Stimulated activated CD8-positive, alpha-beta memory T cell treated with anti-CD3 and anti-CD28 coated beads, Interleukin-7, amount 100 ng/mL, for 24 hours (primary cell): Measurements from ENCODE around the gene TADA3.

Source experiments
- DNase-seq: peaks from one replicate; pipeline ENCODE4 v3.0.0-alpha.2; 2020; ENCODE audit warnings: low read depth

TADA3 gene

GRCh38 chr3:9760779-9761505 lies 31.3 kb downstream of the TADA3 start:
- no peak for DNase-seq

- no peak for DNase-seq
These were observed 34.8 kb downstream of the TADA3 start for GRCh38 chr3:9757427-9757826.

- no peak for DNase-seq
These were observed 37.6 kb downstream of the TADA3 start for GRCh38 chr3:9754678-9755077.

- no peak for DNase-seq
These were observed 41.5 kb downstream of the TADA3 start for GRCh38 chr3:9750556-9751411.

GRCh38 chr3:9749645-9750555 lies 42.4 kb downstream of the TADA3 start, which contains the start of gene OGG1:
OGG1 (plus strand) TSS chr3:9749952; CDS start chr3:9750287, 335 bp downstream.
- peak; percentile 91 for DNase-seq

GRCh38 chr3:9749296-9749644 lies 43.0 kb downstream of the TADA3 start:
- DNase-seq: no peak

GRCh38 chr3:9748031-9748430 lies 44.2 kb downstream of the TADA3 start:
- no peak for DNase-seq

- DNase-seq: no peak
These were observed 45.0 kb downstream of the TADA3 start for GRCh38 chr3:9747267-9747666.

- no peak for DNase-seq
These were observed 45.9 kb downstream of the TADA3 start for GRCh38 chr3:9746330-9746729.

- no peak for DNase-seq
These were observed 46.8 kb downstream of the TADA3 start for GRCh38 chr3:9745521-9745920.

- DNase-seq: no peak
These were observed 48.1 kb downstream of the TADA3 start for GRCh38 chr3:9744162-9744561.

GRCh38 chr3:9743548-9743947 lies 48.7 kb downstream of the TADA3 start:
- DNase-seq: no peak

- DNase-seq: no peak
These were observed 49.7 kb downstream of the TADA3 start for GRCh38 chr3:9742560-9742959.

- DNase-seq: no peak
These were observed 53.1 kb downstream of the TADA3 start for GRCh38 chr3:9739181-9739580.

- DNase-seq: no peak
These were observed 55.4 kb downstream of the TADA3 start for GRCh38 chr3:9736831-9737230.

GRCh38 chr3:9732740-9733115 lies 59.5 kb downstream of the TADA3 start:
- no peak for DNase-seq

GRCh38 chr3:9732080-9732739 lies 60.1 kb downstream of the TADA3 start:
- DNase-seq: no peak

GRCh38 chr3:9731206-9732079 lies 60.8 kb downstream of the TADA3 start, which contains the start of gene BRPF1:
BRPF1 (plus strand) TSS chr3:9731735; CDS start chr3:9734141, 2,406 bp downstream.
- DNase-seq: peak; percentile 100

- DNase-seq: no peak
These were observed 61.5 kb downstream of the TADA3 start for GRCh38 chr3:9730657-9731205.
